H1 (cell line): ENCODE data around the gene RANBP6. TPM values are rescaled to one million over a fixed set of nuclear protein-coding genes. Genes with fewer than 3 reads are reported as not detected.

Experiments used
- CEBPB ChIP-seq: IDR thresholded peaks from 2 replicates; pipeline ENCODE4 v1.6.1; 2012; ENCODE audit warnings: low read depth, low read length
- CHD1 ChIP-seq: IDR thresholded peaks from 2 replicates; pipeline ENCODE4 v1.6.1; 2012; ENCODE audit warnings: low read depth, low read length, improper control_type of control experiment
- EP300 ChIP-seq, 2 experiments: IDR thresholded peaks; 1 replicate in 1 of 2; 2 replicates in 1 of 2; pipeline ENCODE4 v1.6.1; 2011 to 2012; ENCODE audit warnings: low read depth in 2 of 2, low read length in 2 of 2, mild to moderate bottlenecking in 2 of 2, borderline replicate concordance in 1 of 2, inconsistent platforms in 1 of 2, moderate library complexity in 1 of 2
- GTF2F1 ChIP-seq: IDR thresholded peaks from 2 replicates; pipeline ENCODE4 v1.6.1; 2012; ENCODE audit warnings: low read depth, low read length, improper control_type of control experiment, borderline replicate concordance
- KDM4A ChIP-seq: IDR thresholded peaks from one replicate; pipeline ENCODE4 v1.7.1; 2012; ENCODE audit warnings: low read depth, mild to moderate bottlenecking, moderate library complexity, low read length, inconsistent platforms; ENCODE audit not compliant: severe bottlenecking
- KDM5A ChIP-seq: fragments of 200-600 bp; IDR thresholded peaks from 2 replicates; pipeline ENCODE4 v1.7.1; 2012; ENCODE audit warnings: mild to moderate bottlenecking, low read length, inconsistent platforms, mixed read lengths
- POU5F1 ChIP-seq: IDR thresholded peaks from 2 replicates; pipeline ENCODE4 v1.6.1; 2011; ENCODE audit warnings: low read depth, mild to moderate bottlenecking, low read length, moderate library complexity
- RBBP5 ChIP-seq: IDR thresholded peaks from 2 replicates; pipeline ENCODE4 v1.7.1; 2012; ENCODE audit warnings: low read depth, mild to moderate bottlenecking, inconsistent platforms, low read length, moderate library complexity, borderline replicate concordance
- RFX5 ChIP-seq: IDR thresholded peaks from 2 replicates; pipeline ENCODE4 v1.6.1; 2011; ENCODE audit warnings: low read depth, low read length, improper control_type of control experiment, borderline replicate concordance
- RXRA ChIP-seq: IDR thresholded peaks from 2 replicates; pipeline ENCODE4 v1.6.1; 2011; ENCODE audit warnings: low read depth, mild to moderate bottlenecking, low read length, moderate library complexity; ENCODE audit not compliant: insufficient read depth
- SP1 ChIP-seq: IDR thresholded peaks from 2 replicates; pipeline ENCODE4 v1.6.1; 2011; ENCODE audit warnings: low read depth, low read length
- SP2 ChIP-seq: IDR thresholded peaks from 2 replicates; pipeline ENCODE4 v1.6.1; 2012; ENCODE audit warnings: mild to moderate bottlenecking, low read length, inconsistent platforms
- TAF1 ChIP-seq: IDR thresholded peaks from 2 replicates; pipeline ENCODE4 v1.6.1; 2011; ENCODE audit warnings: mild to moderate bottlenecking, low read depth, low read length
- TAF7 ChIP-seq: optimal IDR thresholded peaks from 2 replicates; pipeline ENCODE3; 2011; ENCODE audit warnings: low read depth, mild to moderate bottlenecking, inconsistent platforms, low read length, moderate library complexity, borderline replicate concordance
- polyA plus RNA-seq, 7 experiments: library from polyadenylated mRNA; depleted of rRNA in 3 of 7; stranded (reverse) in 5 of 7; unstranded in 2 of 7; fragments of >200 nt in 5 of 7; fragments of 200-250 nt in 2 of 7; gene quantifications; 1 replicate in 5 of 7; 2 replicates in 1 of 7; 4 replicates in 1 of 7; pipeline versions ENCODE4 v1.2.1 to v1.2.3, GENCODE V29; 2011 to 2013; ENCODE audit warnings: missing spikeins in 2 of 7, mixed read lengths in 2 of 7
- total RNA-seq: library from RNA; stranded (reverse); fragmentation: NEBNext Ultra II Directional; extraction: Animal tissue kit (Norgen Biotek cat#: 25700); gene quantifications from 2 replicates; pipeline ENCODE4 v1.2.1, GENCODE V29; 2021
- TF ChIP-seq, protein P1 (sequence below): IDR thresholded peaks from 2 replicates; pipeline ENCODE4 v1.6.1; 2011; ENCODE audit warnings: low read depth, mild to moderate bottlenecking, low read length; ENCODE audit not compliant: insufficient read depth
- TF ChIP-seq, protein P2 (sequence below): IDR thresholded peaks from 2 replicates; pipeline ENCODE4 v1.6.1; 2012; ENCODE audit warnings: inconsistent platforms
- TF ChIP-seq, protein P3 (sequence below): IDR thresholded peaks from 2 replicates; pipeline ENCODE4 v1.6.1; 2012; ENCODE audit warnings: inconsistent platforms
- TF ChIP-seq, protein P4 (sequence below): IDR thresholded peaks from 2 replicates; pipeline ENCODE4 v1.6.1; 2011; ENCODE audit warnings: low read length, improper control_type of control experiment
- TF ChIP-seq, protein P5 (sequence below): IDR thresholded peaks from 2 replicates; pipeline ENCODE4 v1.6.1; 2012; ENCODE audit warnings: low read length, inconsistent platforms

RANBP6 gene
- total and polyA plus RNA-seq, 2 of the 8 experiments (the other 6 are each of a cell fraction or from before 2014, with no cell fraction given): 5.7 to 18.8 TPM

DNA sequence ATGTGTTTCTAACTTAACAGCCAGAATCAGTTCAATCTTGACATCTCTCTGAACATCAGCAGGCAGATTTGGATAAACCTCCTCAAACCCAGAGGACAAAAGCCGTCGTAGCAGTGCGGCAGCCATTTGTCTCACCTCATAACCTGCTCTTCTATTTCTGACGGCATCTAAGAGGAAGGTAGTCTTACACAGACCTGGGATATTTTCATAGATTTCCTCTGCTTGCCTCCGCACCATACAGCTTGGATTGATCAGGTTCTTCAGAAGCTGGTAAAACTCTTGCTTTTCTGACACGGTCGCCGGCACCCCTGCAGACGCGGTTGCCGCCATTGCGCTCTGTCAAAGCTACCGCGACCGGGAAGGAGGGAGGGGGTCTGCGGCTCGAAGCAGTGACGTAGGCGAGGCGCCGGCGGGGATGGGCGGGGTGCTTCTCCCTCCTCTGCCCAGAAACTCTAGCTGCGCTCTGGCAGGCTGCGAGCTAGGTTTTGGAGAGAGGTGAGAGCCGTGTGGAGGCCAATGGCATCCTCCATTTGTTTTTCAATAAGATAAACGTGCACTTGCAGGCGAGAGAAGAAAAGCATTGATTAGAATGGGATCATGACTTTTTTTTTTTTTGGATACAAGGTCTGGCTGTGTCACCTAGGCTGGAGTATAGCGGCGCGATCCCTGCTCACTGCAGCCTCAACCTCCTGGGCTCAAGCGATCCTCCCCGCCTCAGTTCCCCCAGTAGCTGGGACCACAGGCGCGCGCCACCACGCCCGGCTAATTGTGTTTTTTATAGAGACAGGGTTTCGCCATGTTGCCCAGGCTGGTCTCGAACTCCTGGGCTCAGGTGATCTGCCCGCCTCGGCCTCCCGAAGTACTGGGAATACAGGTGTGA, at the start of gene RANBP6 (continued):
- no peak for TF ChIP-seq RXRA
- peak; percentile 84 for TF ChIP-seq GTF2F1
- peak; percentile 86; the same call in 1 of the 2 replicates for TF ChIP-seq RBBP5
- no peak for TF ChIP-seq EP300 (IDR thresholded peaks at IDR 0.05; ENCODE audit: borderline replicate concordance in 1 of 2, low read depth in 2 of 2, low read length in 2 of 2)
- TF ChIP-seq CEBPB: no peak
- TF ChIP-seq SP2: no peak
- peak; percentile 99 for TF ChIP-seq KDM5A
- TF ChIP-seq TAF1: peak; percentile 97
- TF ChIP-seq RFX5: peak; percentile 11; the same call in 1 of the 2 replicates
- peak; percentile 74 for TF ChIP-seq SP1
- TF ChIP-seq CHD1: no peak
- TF ChIP-seq KDM4A: peak; percentile 99
- TF ChIP-seq, protein P1, sequence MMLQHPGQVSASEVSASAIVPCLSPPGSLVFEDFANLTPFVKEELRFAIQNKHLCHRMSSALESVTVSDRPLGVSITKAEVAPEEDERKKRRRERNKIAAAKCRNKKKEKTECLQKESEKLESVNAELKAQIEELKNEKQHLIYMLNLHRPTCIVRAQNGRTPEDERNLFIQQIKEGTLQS: peak; percentile 96
- no peak for TF ChIP-seq POU5F1
- TF ChIP-seq, protein P2, sequence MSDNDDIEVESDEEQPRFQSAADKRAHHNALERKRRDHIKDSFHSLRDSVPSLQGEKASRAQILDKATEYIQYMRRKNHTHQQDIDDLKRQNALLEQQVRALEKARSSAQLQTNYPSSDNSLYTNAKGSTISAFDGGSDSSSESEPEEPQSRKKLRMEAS: peak; percentile 66
- TF ChIP-seq, protein P3, sequence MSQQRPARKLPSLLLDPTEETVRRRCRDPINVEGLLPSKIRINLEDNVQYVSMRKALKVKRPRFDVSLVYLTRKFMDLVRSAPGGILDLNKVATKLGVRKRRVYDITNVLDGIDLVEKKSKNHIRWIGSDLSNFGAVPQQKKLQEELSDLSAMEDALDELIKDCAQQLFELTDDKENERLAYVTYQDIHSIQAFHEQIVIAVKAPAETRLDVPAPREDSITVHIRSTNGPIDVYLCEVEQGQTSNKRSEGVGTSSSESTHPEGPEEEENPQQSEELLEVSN: no peak
- TF ChIP-seq, protein P4, sequence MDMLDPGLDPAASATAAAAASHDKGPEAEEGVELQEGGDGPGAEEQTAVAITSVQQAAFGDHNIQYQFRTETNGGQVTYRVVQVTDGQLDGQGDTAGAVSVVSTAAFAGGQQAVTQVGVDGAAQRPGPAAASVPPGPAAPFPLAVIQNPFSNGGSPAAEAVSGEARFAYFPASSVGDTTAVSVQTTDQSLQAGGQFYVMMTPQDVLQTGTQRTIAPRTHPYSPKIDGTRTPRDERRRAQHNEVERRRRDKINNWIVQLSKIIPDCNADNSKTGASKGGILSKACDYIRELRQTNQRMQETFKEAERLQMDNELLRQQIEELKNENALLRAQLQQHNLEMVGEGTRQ: no peak
- TF ChIP-seq, protein P5, sequence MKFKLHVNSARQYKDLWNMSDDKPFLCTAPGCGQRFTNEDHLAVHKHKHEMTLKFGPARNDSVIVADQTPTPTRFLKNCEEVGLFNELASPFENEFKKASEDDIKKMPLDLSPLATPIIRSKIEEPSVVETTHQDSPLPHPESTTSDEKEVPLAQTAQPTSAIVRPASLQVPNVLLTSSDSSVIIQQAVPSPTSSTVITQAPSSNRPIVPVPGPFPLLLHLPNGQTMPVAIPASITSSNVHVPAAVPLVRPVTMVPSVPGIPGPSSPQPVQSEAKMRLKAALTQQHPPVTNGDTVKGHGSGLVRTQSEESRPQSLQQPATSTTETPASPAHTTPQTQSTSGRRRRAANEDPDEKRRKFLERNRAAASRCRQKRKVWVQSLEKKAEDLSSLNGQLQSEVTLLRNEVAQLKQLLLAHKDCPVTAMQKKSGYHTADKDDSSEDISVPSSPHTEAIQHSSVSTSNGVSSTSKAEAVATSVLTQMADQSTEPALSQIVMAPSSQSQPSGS: no peak; the same call in none of the 2 replicates
- peak; percentile 91 for TF ChIP-seq TAF7
